HAP-1 (cell line): ENCODE results near the gene GAK.

ENCODE experiments used
- DNase-seq, 2 experiments: peaks; one replicate each; pipeline ENCODE4 v3.0.0-alpha.2; 2016 to 2020; ENCODE audit warnings: low spot score in 2 of 2
- H3K27me3 ChIP-seq: fragments of 250-450 bp; sonication (Bioruptor Pico); 2 replicates; pipeline ENCODE4 v1.5.1; 2020; ENCODE audit warnings: low read depth, mild to moderate bottlenecking, moderate library complexity
- H3K36me3 ChIP-seq: fragments of 250-450 bp; sonication (Bioruptor Pico); replicated peaks from 2 replicates; pipeline ENCODE4 v1.5.1; 2020; ENCODE audit warnings: mild to moderate bottlenecking
- H3K4me1 ChIP-seq: fragments of 250-450 bp; sonication (Bioruptor Pico); 2 replicates; pipeline ENCODE4 v1.5.1; 2020; ENCODE audit warnings: mild to moderate bottlenecking
- H3K4me3 ChIP-seq: fragments of 250-450 bp; sonication (Bioruptor Pico); 2 replicates; pipeline ENCODE4 v1.5.1; 2020; ENCODE audit warnings: mild to moderate bottlenecking, moderate library complexity
- H3K9me3 ChIP-seq: fragments of 250-450 bp; sonication (Bioruptor Pico); 2 replicates; pipeline ENCODE4 v1.5.1; 2020; ENCODE audit warnings: mild to moderate bottlenecking, moderate library complexity
- in situ Hi-C: fragments of 300-500 bp; cut with MboI; formaldehyde crosslinking; loops from 3 replicates; pipeline ENCODE4 v1.14.3; 2020; ENCODE audit warnings: low sequenced_read_pairs, inconsistent platforms, mixed read lengths

GAK gene

DNA sequence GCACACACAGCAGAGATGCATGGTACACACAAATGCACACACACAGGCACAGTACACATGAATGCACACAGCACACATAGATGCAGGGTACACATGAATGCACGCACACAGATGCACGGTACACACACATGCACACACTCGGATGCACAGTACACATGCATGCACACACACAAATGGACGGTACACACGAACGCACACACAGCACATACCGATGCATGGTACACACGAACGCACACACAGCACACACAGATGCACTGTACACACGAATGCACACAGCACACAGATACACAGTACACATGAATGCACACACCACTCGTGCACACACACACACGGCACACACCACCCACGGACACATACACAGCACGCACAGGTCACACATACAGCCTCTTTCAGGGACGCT, 62.3 kb downstream of the GAK start:
- Histone ChIP-seq H3K9me3 (no peaks in the 10 kb centered on the region), H3K4me3 (no peak overlapping the region), H3K27me3 (no peaks in the 10 kb centered on the region), H3K36me3 (peaks cover 23% of the 10 kb centered on the region), H3K4me1 (no peaks in the 10 kb centered on the region)
- DNase-seq, result no peak
- in situ Hi-C loops, result no loop called here

DNA sequence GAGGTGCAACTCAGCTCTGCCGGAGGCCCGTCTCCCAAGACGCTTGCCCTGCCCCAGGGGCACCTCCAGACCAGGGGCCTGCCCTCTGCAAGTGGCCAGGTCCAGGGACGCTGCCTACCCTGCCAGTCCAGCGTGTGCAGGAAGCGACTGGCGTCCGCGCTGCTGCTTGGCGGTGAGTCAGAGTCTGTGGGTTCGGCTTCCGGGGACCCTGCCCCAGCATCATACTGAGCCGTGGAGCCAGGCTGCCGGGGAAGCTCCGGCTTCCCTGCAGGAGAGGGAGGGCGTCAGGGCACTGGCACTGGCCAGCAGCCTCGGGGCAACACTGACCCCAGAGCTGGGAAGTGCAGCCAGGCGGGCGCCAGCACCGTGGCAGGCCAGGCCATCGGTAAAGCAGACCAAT, 63.7 kb downstream of the GAK start:
- peaks cover 28% of the 10 kb centered on the region for H3K36me3 ChIP-seq
- no peaks in the 10 kb centered on the region for H3K4me1 ChIP-seq
- no peaks in the 10 kb centered on the region for H3K27me3 ChIP-seq
- H3K9me3 ChIP-seq, result no peaks in the 10 kb centered on the region
- no peak overlapping the region for H3K4me3 ChIP-seq
- in situ Hi-C loops, result no loop called here
- DNase-seq, result no peak

DNA sequence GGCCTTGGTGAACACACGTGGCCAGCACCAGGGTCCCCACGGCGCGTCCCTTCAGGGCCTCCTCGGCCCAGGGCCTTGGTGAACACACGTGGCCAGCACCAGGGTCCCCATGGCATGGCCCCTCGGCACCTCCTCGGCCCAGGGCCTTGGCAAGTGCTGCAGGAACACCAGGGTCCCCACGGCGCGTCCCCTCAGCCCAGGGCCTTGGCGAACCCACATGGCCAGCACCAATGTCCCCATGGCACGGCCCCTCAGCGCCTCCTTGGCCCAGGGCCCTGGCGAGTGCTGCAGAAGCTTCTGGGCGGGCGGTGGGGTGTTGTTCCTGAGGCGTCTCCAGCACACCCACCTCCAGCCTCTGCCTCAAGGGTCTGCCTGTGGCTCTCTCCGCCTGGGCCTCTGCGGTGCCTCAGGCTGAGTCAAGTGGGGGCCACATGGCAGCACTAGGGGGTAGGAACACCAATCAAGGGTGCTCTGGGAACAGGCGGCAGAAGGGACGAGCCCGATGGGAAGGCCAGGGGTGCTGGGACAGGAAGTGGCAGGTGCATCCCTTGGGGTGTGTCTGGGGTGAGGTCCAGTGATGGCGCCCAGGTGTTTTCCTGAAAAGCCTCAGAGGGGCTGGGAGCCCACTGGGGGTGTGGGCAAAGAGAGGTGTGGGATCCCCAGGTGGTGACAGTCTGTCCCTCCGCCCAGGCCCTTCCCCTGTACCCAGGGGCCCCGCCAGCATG, 64.4 kb downstream of the GAK start:
- DNase-seq, result no peak
- H3K36me3 ChIP-seq, result peaks cover 33% of the 10 kb centered on the region
- no peaks in the 10 kb centered on the region for H3K4me1 ChIP-seq
- no peaks in the 10 kb centered on the region for H3K27me3 ChIP-seq
- no peak overlapping the region for H3K4me3 ChIP-seq
- in situ Hi-C loops, result no loop called here
- no peaks in the 10 kb centered on the region for H3K9me3 ChIP-seq

DNA sequence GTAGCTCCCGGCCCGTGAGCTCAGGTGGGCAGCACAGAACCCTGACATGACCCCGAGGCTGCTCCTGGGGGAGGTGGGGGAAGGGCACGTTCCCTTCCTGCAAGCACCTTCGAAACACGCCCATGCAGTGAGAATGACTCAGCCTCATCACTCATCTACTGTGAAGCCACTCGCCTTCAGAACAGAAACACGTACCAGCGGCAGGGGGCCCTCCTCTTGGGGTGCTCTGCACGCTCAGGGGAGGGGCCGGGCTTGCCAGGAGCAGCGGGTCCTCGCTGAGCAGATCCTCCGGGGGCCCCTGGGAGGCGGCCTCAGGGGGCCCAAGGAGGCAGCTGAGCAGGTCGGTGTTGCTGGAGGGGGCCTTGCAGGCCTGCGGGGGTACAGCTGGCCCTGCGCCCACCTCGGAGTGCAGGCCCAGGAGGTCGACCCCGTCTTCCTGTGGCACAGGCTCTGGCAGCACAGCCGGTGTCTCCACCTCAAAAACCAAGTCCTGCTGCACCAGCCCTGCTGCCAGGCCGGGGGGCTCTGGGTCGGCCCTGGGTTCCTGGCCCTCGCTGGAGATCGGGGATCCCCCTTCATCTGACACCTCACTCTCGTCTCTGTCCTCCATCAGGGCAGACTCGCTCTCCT, 65.2 kb downstream of the GAK start:
- Histone ChIP-seq H3K36me3 (peaks cover 35% of the 10 kb centered on the region), H3K9me3 (no peaks in the 10 kb centered on the region), H3K4me1 (no peaks in the 10 kb centered on the region), H3K27me3 (no peaks in the 10 kb centered on the region), H3K4me3 (no peak overlapping the region)
- DNase-seq, result no peak
- in situ Hi-C loops, result no loop called here

DNA sequence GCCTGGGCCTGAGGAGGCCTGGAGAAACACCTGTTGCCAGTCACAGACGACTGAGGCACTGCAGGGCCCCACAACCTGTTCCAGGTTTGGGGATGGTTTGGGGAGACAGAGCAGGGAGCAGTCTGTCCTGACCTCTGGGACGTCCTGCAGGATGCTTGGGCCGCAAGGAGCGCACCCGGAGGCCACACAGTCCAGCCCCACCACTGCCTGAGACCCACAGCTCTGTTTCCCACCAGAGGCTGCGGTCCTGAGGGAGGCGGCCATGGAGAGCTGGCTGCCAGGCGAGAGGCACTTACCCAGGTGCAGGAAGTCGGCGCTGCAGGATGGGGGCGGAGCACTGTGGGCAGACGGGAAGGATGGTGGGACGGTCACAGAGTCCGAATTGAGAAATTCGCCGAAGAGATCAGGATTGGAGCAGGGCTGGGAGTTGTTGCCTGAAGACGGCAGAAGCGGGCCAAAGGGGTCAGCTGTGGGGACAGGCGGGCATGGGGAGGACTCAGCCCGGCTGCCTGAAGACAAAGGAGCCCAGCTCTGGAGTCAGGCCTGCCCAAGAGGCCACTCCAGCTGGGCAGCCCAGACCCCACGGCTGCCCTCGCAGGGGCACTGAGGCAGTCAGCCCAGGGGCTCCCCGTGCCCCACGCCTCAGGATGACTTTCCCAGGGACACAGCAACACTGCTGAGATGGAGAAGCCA, 65.9 kb downstream of the GAK start:
- H3K27me3 ChIP-seq, result no peaks in the 10 kb centered on the region
- DNase-seq, result no peak
- H3K4me3 ChIP-seq, result no peak overlapping the region
- H3K9me3 ChIP-seq, result no peaks in the 10 kb centered on the region
- in situ Hi-C loops, result no loop called here
- peaks cover 35% of the 10 kb centered on the region for H3K36me3 ChIP-seq
- H3K4me1 ChIP-seq, result no peaks in the 10 kb centered on the region

DNA sequence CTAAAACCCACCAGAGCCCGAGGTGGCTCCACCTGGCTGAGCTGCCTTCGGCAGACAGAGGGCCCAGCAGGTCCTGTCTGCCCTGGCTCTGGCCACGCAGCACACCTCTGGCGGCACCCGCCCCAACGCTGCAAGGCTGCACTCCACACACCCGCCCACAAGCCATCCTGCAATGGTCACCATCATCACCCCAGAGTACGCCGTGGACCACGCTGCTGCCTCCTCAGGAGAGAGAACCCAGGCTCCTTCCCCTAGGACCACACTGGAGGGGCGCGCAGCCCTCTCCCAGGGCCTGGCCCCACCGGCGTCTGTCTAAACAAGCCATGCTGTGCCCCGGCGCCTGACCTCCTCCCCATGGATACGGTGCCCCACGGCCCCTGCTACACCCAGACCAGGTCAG, 66.5 kb downstream of the GAK start:
- Histone ChIP-seq H3K4me3 (no peak overlapping the region), H3K9me3 (no peaks in the 10 kb centered on the region), H3K27me3 (no peaks in the 10 kb centered on the region), H3K36me3 (peaks cover 35% of the 10 kb centered on the region), H3K4me1 (no peaks in the 10 kb centered on the region)
- DNase-seq, result no peak
- in situ Hi-C loops, result no loop called here

DNA sequence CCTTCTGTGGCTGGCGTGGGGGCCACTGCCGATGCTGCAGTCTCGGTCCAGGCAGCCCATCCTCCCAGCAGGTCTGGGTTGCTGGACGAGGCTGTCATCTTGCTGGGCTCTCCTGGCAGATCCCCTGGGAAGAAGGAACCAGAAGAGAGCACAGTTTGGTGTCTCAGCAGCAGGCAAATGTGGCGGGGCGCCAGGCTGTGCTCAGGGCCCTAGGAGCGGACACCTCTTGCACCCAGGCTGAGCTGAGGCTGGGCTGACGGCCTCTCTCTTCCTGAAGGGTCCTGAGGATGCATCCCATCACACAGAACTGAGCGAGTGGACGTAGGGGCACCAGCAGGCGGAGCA, 67.0 kb downstream of the GAK start:
- DNase-seq, result no peak
- Histone ChIP-seq H3K27me3 (no peaks in the 10 kb centered on the region), H3K4me3 (no peak overlapping the region), H3K36me3 (peaks cover 34% of the 10 kb centered on the region), H3K4me1 (no peaks in the 10 kb centered on the region), H3K9me3 (no peaks in the 10 kb centered on the region)
- in situ Hi-C loops, result no loop called here

DNA sequence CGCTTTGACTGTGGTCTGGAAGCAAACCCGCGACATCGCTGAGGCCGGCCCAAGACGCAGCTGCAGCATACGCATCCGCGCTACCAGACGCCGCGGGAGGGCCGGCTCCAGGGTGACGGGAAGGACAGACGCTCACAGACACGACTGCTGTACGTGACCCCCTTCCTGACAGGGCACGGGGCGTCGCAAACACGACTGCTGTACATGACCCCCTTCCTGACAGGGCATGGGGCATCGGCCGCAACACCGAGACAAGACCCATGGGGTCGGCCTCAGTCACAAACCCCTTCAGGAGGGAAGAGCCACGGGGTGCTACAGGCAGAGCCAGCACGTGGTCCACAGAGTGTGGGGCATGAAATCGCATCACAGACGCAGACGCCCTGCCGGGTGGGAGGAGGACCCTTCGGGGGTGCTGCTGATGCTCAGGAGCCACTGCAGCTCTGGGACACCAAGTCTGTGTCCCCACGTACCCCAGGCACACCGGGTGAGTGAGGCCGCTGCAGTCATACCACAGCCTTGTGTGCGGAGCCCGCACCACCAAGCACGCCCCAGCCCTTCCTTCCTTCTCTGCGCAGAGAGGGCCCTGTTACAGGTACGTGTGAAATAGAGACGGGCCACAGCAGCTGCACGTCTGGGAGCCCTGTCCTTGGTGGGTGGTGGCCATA, 67.5 kb downstream of the GAK start:
- DNase-seq, result no peak
- no peak overlapping the region for H3K4me3 ChIP-seq
- peaks cover 31% of the 10 kb centered on the region for H3K36me3 ChIP-seq
- no peaks in the 10 kb centered on the region for H3K27me3 ChIP-seq
- no peaks in the 10 kb centered on the region for H3K4me1 ChIP-seq
- in situ Hi-C loops, result no loop called here
- no peaks in the 10 kb centered on the region for H3K9me3 ChIP-seq

DNA sequence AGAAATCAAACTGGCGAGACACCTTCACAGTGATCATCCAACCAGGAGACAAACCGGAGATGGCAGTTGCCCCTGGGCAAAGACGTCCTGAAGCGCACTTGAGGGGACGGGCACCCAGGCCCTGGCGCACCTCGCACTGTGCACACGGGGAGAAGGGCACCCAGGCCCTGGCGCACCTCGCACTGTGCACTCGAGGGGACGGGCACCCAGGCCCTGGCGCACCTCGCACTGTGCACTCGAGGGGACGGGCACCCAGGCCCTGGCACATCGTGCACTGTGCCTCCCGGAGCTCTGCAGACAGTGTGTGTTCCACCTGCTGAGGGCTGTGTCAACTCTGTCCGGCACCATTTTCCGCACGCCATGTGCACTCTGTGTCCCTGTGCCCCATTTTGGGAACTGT, 71.6 kb downstream of the GAK start:
- peaks cover 36% of the 10 kb centered on the region for H3K36me3 ChIP-seq
- no peaks in the 10 kb centered on the region for H3K27me3 ChIP-seq
- in situ Hi-C loops, result no loop called here
- no peaks in the 10 kb centered on the region for H3K9me3 ChIP-seq
- H3K4me1 ChIP-seq, result no peaks in the 10 kb centered on the region
- DNase-seq, result no peak
- no peak overlapping the region for H3K4me3 ChIP-seq

DNA sequence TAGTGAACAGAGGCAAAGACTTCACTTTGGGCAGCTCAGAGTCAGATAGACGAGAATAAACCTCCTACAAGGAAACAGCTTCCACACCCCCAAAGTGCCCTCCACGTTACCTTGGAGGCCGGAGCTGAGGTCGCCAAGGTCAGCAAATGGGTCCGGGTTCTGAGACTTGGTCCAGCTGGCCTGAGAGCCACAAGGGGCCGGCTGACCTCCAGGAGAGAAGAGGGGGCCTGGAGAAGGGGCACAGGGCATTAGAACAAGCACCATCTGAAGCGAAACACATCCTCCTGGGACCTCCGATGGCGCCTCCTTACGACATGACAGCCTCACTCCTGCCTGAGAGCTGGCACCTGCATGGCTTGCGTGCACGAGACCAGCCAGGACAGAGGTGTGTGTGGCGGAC, 72.6 kb downstream of the GAK start:
- no peaks in the 10 kb centered on the region for H3K27me3 ChIP-seq
- H3K36me3 ChIP-seq, result peaks cover 32% of the 10 kb centered on the region
- no peaks in the 10 kb centered on the region for H3K4me1 ChIP-seq
- no peak for DNase-seq
- no peaks in the 10 kb centered on the region for H3K9me3 ChIP-seq
- H3K4me3 ChIP-seq, result no peak overlapping the region
- in situ Hi-C loops, result no loop called here

DNA sequence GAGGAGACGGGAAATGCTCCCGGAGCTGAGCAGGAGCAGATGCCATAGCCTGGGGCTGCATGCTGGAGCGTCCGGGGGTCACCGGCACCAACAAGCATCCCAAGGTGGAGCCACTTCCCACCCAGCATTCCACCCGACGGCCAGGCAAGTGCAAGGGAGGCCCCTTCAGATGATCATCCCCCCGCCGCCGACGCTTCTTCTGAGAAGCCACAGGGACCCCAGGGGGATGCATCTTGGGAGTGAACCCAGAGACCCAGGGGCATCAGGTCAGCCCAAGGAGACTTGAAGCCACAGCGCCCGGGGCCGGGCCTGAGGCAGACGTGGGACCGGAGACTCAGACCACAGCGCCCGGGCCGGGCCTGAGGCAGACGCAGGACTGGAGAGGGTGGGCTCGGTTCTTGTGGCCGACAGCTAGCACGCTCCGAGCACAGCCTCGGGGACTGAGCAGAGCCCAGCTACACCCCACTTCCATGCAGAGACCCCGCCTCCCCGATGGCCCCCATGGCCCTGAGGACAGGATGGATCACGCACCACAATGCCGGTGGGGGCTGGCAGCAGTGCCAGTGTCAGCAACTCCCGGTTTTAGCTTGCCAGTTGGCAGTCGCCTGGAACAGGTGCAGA, 73.2 kb downstream of the GAK start:
- in situ Hi-C loops, result no loop called here
- no peaks in the 10 kb centered on the region for H3K4me1 ChIP-seq
- H3K27me3 ChIP-seq, result no peaks in the 10 kb centered on the region
- H3K36me3 ChIP-seq, result peaks cover 29% of the 10 kb centered on the region
- H3K9me3 ChIP-seq, result no peaks in the 10 kb centered on the region
- no peak for DNase-seq
- H3K4me3 ChIP-seq, result no peak overlapping the region

DNA sequence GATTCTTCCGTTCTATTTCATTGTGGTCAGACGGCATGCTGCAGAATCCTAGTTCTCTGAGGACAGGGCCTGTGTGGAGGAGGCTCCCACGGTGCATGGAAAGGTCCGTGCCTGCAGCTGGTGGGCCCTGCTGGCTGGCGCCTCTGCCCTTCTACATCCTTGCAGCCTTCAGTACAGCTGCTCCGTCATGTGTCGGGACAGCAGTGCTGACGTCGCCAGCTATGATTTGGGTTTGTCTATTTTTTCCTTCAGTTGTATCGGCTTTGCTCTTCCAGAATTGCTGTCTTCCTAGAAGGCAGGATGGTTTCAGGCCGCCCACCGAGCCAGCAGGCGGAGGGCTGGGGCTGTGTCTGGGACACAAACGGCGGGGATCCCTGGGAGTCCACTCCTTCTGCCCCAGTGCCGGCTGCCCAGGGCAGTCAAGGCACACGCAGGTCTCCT, 74.1 kb downstream of the GAK start:
- no peaks in the 10 kb centered on the region for H3K9me3 ChIP-seq
- in situ Hi-C loops, result no loop called here
- H3K4me3 ChIP-seq, result no peak overlapping the region
- DNase-seq, result no peak
- no peaks in the 10 kb centered on the region for H3K27me3 ChIP-seq
- peaks cover 24% of the 10 kb centered on the region for H3K36me3 ChIP-seq
- H3K4me1 ChIP-seq, result no peaks in the 10 kb centered on the region

DNA sequence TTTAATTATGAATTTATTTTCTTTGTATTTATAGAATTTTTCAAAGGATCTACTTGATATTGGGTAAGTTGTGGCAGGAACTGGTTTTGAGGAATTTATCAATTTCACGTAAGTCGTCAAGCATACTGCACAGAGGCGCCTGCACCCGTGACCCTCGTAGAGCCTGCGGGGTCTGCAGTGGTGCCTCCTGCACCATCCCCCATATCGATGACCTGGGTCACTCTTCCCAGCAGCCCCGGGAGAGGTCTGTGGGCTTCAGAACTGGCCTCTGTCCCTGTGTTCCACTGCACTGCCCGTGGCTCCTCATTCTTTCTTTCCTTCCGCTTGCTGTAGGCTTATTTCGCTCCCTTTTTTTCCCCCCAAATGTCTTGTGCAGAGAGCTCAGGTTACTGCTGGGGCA, 74.7 kb downstream of the GAK start:
- H3K9me3 ChIP-seq, result no peaks in the 10 kb centered on the region
- peaks cover 18% of the 10 kb centered on the region for H3K36me3 ChIP-seq
- no peaks in the 10 kb centered on the region for H3K4me1 ChIP-seq
- no peak for DNase-seq
- in situ Hi-C loops, result no loop called here
- no peaks in the 10 kb centered on the region for H3K27me3 ChIP-seq
- H3K4me3 ChIP-seq, result no peak overlapping the region
